Breast epithelium (tissue), 3 donors: ENCODE measurements around the gene NEU4.

Experiments
- POLR2A ChIP-seq: fragments of 450-650 bp; IDR thresholded peaks from one replicate; pipeline ENCODE4 v1.6.1; 2016; ENCODE audit warnings: antibody characterized with exemption, mild to moderate bottlenecking, moderate library complexity
- POLR2AphosphoS5 ChIP-seq, 3 donors: sonication (generic); formaldehyde crosslinking; IDR thresholded peaks; one replicate each; pipeline ENCODE4 v1.6.1; 2017; ENCODE audit warnings: antibody characterized with exemption in 3 of 3
- TF ChIP-seq, protein P1 (sequence below), 3 donors: fragments of 450-650 bp; IDR thresholded peaks; one replicate each; pipeline ENCODE4 v1.5.1; 2016 to 2017; ENCODE audit warnings: antibody characterized with exemption in 3 of 3, mild to moderate bottlenecking in 3 of 3, moderate library complexity in 3 of 3

DNA sequence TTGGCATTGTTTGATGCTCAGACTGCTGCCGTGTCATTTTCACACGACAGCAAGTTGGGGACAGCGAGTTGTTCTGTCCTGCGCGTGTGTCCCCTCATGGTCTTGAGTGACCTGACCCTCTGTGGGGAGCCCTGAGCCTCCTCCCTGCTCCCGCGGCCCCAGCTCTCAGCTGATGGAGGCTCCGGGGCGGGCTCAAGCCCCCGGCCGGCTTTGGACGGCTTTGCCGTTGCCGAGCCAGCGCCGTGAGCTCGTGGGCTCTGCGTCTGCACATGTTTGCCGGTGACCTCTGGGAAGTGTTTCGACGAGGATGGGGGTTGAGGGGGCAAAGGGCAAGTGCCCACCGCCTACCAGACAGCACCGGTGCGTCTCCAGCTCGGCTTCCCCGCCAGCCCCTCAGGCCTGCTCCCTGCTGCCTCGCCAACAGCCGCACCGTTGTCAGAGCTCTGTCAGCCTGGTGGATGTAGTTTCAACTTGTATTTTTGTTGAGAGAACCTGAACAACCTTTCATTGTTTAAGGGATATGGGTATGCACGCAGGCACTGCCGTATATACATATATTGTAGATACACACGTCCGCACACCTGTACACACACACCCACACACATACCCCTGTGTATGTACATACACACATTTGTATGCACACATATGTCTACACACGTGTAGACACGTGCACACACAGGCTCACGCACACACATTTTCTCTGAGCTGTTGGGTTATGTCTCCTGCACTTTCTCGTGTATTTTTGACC is 36.0 kb downstream of the NEU4 start:
- TF ChIP-seq POLR2A (no peak), POLR2AphosphoS5 (IDR thresholded peaks at IDR 0.05) (no peak)
- TF ChIP-seq, protein P1, sequence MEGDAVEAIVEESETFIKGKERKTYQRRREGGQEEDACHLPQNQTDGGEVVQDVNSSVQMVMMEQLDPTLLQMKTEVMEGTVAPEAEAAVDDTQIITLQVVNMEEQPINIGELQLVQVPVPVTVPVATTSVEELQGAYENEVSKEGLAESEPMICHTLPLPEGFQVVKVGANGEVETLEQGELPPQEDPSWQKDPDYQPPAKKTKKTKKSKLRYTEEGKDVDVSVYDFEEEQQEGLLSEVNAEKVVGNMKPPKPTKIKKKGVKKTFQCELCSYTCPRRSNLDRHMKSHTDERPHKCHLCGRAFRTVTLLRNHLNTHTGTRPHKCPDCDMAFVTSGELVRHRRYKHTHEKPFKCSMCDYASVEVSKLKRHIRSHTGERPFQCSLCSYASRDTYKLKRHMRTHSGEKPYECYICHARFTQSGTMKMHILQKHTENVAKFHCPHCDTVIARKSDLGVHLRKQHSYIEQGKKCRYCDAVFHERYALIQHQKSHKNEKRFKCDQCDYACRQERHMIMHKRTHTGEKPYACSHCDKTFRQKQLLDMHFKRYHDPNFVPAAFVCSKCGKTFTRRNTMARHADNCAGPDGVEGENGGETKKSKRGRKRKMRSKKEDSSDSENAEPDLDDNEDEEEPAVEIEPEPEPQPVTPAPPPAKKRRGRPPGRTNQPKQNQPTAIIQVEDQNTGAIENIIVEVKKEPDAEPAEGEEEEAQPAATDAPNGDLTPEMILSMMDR (IDR thresholded peaks at IDR 0.05) = no peak
